ENCODE measurements around the gene RSAD2. TPM values are rescaled to one million over a fixed set of nuclear protein-coding genes. Genes with fewer than 3 reads are reported as not detected.

The RSAD2 gene
- total and polyA plus RNA-seq, 9 of the 15 experiments (the other 6 are each of a cell fraction or from before 2014, with no cell fraction given) = 0.15 to 1.4 (median 0.28) TPM

- TF ChIP-seq THRB (CRISPR knock-in tag; conservative IDR thresholded peaks at IDR 0.05) (no peak), E2F5 (CRISPR knock-in tag; IDR thresholded peaks at IDR 0.05) (no peak), EHMT2 (IDR thresholded peaks at IDR 0.05) (no peak), FUS (optimal IDR thresholded peaks at IDR 0.05; ENCODE audit: low read depth, low read length) (no peak), E4F1 (CRISPR knock-in tag; IDR thresholded peaks at IDR 0.05; ENCODE audit: borderline replicate concordance) (no peak), JUN (IDR thresholded peaks at IDR 0.05; ENCODE audit: borderline replicate concordance, low read depth, low read length) (no peak), JUN (CRISPR knock-in tag; IDR thresholded peaks at IDR 0.05; ENCODE audit: borderline replicate concordance) (no peak), MED1 (CRISPR knock-in tag; IDR thresholded peaks at IDR 0.05; ENCODE audit: borderline replicate concordance) (no peak), POLR2H (tag; IDR thresholded peaks at IDR 0.05; ENCODE audit: low read depth) (no peak), MAFK (IDR thresholded peaks at IDR 0.05; ENCODE audit: low read length) (no peak), TAF7 (tag; IDR thresholded peaks at IDR 0.05) (no peak), ZNF274 (IDR thresholded peaks at IDR 0.05; ENCODE audit: borderline replicate concordance, low read depth, low read length) (no peak), ZNF277 (CRISPR knock-in tag; IDR thresholded peaks at IDR 0.05; ENCODE audit: borderline replicate concordance) (no peak), MXI1 (IDR thresholded peaks at IDR 0.05; ENCODE audit: low read depth, low read length) (no peak), PPARD (CRISPR knock-in tag; IDR thresholded peaks at IDR 0.05) (no peak), ZNF140 (CRISPR knock-in tag; IDR thresholded peaks at IDR 0.05) (no peak), HEY1 (CRISPR knock-in tag; IDR thresholded peaks at IDR 0.05; ENCODE audit: borderline replicate concordance) (no peak), KAT2B (IDR thresholded peaks at IDR 0.05; ENCODE audit: low read depth, low read length) (no peak), ZNF384 (IDR thresholded peaks at IDR 0.05; ENCODE audit: low read depth, low read length) (no peak), ETV5 (CRISPR knock-in tag; IDR thresholded peaks at IDR 0.05; ENCODE audit: low read depth) (no peak), ETV6 (IDR thresholded peaks at IDR 0.05; ENCODE audit: borderline replicate concordance in 1 of 2, low read depth in 2 of 2, low read length in 1 of 2) (no peak), ETV6 (CRISPR knock-in tag; IDR thresholded peaks at IDR 0.05; ENCODE audit: borderline replicate concordance) (peak; percentile 55; the same call in 1 of the 2 replicates), RAD51 (IDR thresholded peaks at IDR 0.05; ENCODE audit: borderline replicate concordance, low read depth) (no peak), TAL1 (IDR thresholded peaks at IDR 0.05) (no peak)
Measured at GRCh38 chr2:6917071-6917760, 39.6 kb downstream of the RSAD2 start, which contains the start of gene RNF144A (continued).
